ENCODE results near the gene FOXK2.
"Not testable (repeated sequence)": the region's sequence is repeated elsewhere in the genome, so short reads cannot be mapped to it uniquely, and the experiment has no call there.

FOXK2 gene

GRCh38 chr17:82551779-82552457 is 32.4 kb downstream of the FOXK2 start:
- TF ChIP-seq ZFP3 (CRISPR knock-in tag; IDR thresholded peaks at IDR 0.05) (no peak), SNAI2 (CRISPR knock-in tag; IDR thresholded peaks at IDR 0.05) (peak; percentile 74; the same call in 1 of the 2 replicates)

GRCh38 chr17:82552580-82552979 is 33.0 kb downstream of the FOXK2 start:
- TF ChIP-seq GLIS3 (CRISPR knock-in tag; IDR thresholded peaks at IDR 0.05) (no peak), TOX (CRISPR knock-in tag; IDR thresholded peaks at IDR 0.05; ENCODE audit: borderline replicate concordance) (no peak), ZFP30 (CRISPR knock-in tag; IDR thresholded peaks at IDR 0.05) (no peak)
- ATAC-seq = no peak

More at GRCh38 chr17:82551779-82552457, 32.4 kb downstream of the FOXK2 start:
- ATAC-seq = peak; percentile 94

GRCh38 chr17:82553210-82553930 is 33.8 kb downstream of the FOXK2 start:
- ATAC-seq = no peak
- TF ChIP-seq TCF4 (CRISPR knock-in tag; IDR thresholded peaks at IDR 0.05; ENCODE audit: borderline replicate concordance) (no peak), PATZ1 (CRISPR knock-in tag; IDR thresholded peaks at IDR 0.05; ENCODE audit: borderline replicate concordance) (no peak), SNAI2 (CRISPR knock-in tag; IDR thresholded peaks at IDR 0.05) (no peak), ZNF70 (CRISPR knock-in tag; IDR thresholded peaks at IDR 0.05) (no peak), ZFP3 (CRISPR knock-in tag; IDR thresholded peaks at IDR 0.05) (no peak), ZNF565 (CRISPR knock-in tag; conservative IDR thresholded peaks at IDR 0.05; ENCODE audit: low read depth) (no peak), ESRRG (CRISPR knock-in tag; IDR thresholded peaks at IDR 0.05) (no peak), POU6F1 (CRISPR knock-in tag; IDR thresholded peaks at IDR 0.05; ENCODE audit: borderline replicate concordance, low read depth) (no peak), PPARA (CRISPR knock-in tag; IDR thresholded peaks at IDR 0.05; ENCODE audit: borderline replicate concordance) (no peak), OSR1 (CRISPR knock-in tag; IDR thresholded peaks at IDR 0.05) (no peak)

GRCh38 chr17:82557510-82557909 is 38.0 kb downstream of the FOXK2 start:
- not testable (repeated sequence) for ATAC-seq

GRCh38 chr17:82559566-82560251 is 40.2 kb downstream of the FOXK2 start:
- no peak for ATAC-seq
- TF ChIP-seq TCF4 (CRISPR knock-in tag; IDR thresholded peaks at IDR 0.05; ENCODE audit: borderline replicate concordance) = no peak
- TF ChIP-seq CSRNP3 (CRISPR knock-in tag; IDR thresholded peaks at IDR 0.05) = no peak
- TF ChIP-seq CREB5 (CRISPR knock-in tag; IDR thresholded peaks at IDR 0.05; ENCODE audit: low read depth) = no peak
- TF ChIP-seq BACH2 (CRISPR knock-in tag; IDR thresholded peaks at IDR 0.05; ENCODE audit: borderline replicate concordance) = no peak
- TF ChIP-seq ZFP30 (CRISPR knock-in tag; IDR thresholded peaks at IDR 0.05) = no peak

GRCh38 chr17:82560252-82560642 is 40.7 kb downstream of the FOXK2 start:
- TF ChIP-seq ZC3H10 (CRISPR knock-in tag; IDR thresholded peaks at IDR 0.05) = no peak
- no peak for TF ChIP-seq RARB (CRISPR knock-in tag; IDR thresholded peaks at IDR 0.05)
- no peak for TF ChIP-seq OSR1 (CRISPR knock-in tag; IDR thresholded peaks at IDR 0.05)
- no peak for TF ChIP-seq TSHZ2 (CRISPR knock-in tag; IDR thresholded peaks at IDR 0.05)
- no peak for TF ChIP-seq ESRRG (CRISPR knock-in tag; IDR thresholded peaks at IDR 0.05)
- no peak for TF ChIP-seq CSDC2 (CRISPR knock-in tag; IDR thresholded peaks at IDR 0.05)
- no peak for TF ChIP-seq GLIS3 (CRISPR knock-in tag; IDR thresholded peaks at IDR 0.05)
- TF ChIP-seq TOX (CRISPR knock-in tag; IDR thresholded peaks at IDR 0.05; ENCODE audit: borderline replicate concordance) = no peak
- TF ChIP-seq ISL1 (CRISPR knock-in tag; IDR thresholded peaks at IDR 0.05) = no peak

More at GRCh38 chr17:82560252-82560642, 40.7 kb downstream of the FOXK2 start:
- ATAC-seq = no peak

All from SK-N-SH treated with all-trans-retinoic acid at 6 μM for 48 hours (cell line).